SHP77 treated with DMSO at 0.1 percent for 48 hours (cell line): Measurements from ENCODE around the gene PSMF1.

Experiments
- DNase-seq: peaks from one replicate; lab custom pipeline; 2025; lab: John Stamatoyannopoulos, UW

The PSMF1 gene

DNA sequence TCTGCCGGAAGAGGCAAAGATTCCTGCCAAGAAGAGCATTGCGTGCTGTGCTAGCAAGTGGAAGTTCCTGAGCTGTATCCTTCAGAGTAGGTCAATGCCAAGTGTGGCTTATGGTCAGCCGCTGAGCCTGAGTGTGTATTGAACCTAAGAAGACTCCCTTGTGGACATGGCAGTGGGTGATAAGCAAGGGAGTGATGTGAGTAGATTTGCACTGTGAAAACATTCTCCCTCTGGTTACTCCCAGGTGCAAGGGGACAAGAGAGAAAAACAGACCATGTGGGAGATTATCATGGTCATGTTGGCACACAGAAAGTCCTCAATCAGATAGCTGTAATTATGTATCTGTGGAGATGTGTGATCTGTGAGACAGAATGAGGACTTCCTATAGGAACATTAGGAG, 72.4 kb downstream of the PSMF1 start:
- no peak for DNase-seq

DNA sequence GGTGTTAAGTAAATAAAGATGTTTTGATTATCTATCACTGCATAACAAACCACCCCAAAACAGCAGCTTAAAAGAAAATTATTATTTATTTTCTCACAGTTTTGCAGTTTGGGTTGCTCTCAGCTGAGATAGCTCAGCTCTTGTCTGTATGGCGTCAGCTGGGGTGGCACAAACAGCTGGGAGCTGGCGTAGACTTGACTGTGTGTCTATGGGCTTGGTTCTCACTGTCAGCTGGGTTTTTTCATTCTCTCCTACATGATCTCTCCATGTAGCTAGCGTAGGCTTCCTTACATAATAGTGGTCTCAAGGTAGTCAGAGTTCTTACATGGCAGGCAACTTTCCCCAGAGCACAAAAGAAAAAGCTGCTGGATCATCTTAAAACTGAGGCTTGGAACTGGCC, 72.9 kb downstream of the PSMF1 start:
- no peak for DNase-seq

DNA sequence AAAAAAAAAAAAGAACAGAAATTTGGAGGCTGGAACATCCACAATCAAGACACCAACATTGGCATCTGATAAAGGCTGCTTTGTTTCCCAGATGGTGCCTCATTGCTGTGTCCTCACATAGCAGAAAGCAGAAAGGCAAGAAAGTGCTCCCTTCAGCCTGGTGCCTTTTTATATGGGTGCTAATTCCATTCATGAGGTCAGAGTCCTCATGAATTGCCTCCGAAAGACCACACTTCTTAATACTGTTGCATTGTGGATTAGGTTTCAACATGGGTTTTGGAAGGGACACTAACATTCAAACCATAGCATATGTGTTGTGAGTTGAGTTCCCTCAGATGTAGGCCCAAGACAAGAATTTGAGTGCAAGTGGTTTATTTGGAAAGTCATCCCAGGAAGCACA, 76.8 kb downstream of the PSMF1 start:
- no peak for DNase-seq

DNA sequence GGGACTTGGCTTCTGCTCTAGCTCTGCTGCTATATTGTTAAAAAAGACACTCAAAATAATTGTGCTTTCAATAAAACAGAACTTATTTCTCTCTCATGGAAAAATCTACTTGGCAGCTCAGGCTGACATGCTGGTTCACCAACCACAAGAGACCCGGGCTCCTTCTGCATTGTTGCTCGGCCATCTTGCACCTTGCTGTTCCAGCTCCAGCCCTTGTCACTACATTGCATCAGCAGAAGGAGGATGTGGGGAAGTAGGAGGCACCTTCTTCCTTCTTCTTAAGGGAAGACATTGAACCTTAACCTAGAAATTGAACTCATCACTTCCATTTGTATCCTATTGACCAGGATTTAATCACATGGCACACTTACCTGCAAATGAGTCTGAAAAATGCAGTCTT, 78.2 kb downstream of the PSMF1 start:
- DNase-seq = no peak

DNA sequence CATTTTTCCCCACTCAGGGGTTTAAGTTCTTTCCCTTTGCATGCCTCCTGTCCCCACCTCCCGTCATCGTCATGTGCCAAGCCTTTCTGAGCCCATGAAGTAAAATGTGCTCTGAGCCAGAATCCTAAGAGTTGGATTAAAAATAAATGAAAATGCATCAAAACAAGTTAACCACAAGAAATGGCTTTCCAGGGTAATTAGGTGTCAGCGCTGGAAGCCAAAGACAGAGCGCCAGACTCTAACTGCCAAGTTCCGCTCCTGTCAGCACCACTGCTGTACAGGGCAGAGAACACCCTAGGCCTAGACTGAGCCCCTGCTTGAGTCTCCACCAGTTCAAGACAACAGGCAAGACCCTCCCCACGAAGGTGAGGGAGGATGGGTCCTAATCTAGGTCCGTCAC, 79.4 kb downstream of the PSMF1 start:
- DNase-seq = no peak

DNA sequence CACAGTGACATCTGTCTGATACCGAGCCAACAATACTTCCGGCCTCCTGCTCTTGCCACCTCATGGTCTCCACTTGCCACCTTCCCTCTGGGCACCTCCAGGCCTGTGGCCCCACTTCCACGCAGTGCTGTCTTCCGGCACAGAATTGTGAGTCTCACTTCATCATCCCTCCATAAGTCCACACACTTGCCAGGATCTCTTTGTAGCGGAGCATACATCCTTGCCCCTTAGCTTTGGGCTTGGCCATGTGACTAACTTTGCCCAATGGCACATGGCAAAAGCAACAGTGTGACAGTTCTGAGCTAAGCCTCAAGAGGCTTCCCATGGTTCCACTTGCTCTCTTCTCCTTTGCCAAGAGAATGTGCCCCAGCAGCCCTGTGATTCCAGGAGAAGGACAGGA, 80.3 kb downstream of the PSMF1 start:
- no peak for DNase-seq

DNA sequence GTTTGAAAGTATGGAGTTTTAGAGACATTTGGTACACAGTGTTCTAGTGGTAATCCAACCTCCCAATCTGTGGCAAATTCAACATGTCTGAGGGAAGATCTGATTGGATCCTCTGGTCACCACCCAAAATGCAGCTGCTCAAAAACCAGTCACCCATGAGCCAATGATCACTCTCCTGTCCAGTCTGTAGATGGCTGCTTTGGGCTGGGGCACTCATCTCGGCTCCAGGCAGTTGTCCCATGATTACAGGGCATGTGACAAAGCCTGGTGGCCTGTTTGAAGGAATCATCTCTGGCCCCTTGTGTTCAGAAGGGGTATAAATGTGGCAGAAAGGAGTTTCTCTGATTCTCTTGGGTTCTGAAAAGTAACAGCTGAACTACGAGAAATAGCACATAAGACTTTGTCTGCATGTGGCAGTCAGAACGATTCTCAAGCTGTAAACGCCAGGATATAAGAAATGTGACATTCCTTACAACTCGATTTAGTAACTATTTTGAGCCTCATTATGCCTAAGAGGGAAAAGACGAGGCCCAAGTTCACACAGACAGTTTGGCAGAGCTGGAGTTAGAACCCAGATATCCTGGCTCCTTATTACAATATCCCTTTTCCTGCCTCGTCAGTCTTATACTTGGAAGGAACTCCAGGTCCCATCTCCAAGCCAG, 80.9 kb downstream of the PSMF1 start:
- DNase-seq = no peak

DNA sequence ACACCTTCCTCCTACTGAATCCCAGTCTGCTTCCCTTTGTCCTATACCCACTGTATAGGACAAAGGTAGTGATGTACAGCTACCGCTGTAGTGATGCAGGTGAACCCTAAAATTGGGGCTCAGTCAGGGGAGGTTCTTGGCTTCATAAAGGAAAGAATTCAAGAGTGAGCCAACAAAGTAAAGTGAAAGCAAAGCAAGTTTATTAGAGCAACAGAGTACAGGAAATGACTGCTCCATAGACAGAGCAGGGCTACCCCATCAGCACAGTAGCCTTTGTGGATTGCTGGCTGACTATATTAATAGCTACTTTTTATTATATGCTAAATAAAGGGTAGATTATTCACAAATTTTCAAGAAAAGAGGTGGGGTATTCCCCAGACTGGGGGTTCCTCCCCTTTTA, 81.6 kb downstream of the PSMF1 start:
- no peak for DNase-seq

DNA sequence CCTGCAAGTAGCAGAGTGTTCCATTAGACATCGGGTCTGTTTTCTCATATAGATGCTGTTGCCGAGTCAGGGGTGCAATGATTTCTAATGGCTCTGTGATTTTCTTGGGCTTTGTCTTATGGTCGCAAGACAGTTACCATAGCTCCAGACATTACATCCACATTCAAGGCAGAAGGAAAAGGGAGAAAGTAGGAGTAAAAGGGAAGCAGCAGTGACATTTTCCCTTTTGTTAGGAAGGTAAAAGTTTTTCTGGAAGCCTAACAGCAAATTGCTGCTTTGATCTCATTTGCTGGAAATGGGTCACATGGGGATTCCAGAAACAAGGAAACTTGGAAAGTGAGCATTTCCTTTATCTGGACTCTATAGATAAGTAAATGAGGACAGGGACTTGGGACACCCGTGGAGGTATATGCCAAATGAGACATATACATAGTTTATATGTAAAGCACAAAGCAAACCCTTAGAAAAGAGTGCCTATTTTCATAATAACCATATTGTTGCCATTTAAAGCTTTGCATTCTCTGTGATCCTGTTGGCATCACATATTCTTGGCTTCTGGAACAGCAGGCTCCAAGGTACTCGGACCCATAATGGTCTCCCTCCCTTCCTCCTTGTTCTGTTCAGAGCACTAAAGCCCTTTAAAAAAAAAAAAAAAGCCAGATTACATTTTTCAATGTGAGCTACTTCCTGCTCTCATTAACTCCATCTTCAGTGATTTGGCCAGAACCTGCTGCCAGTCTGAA, 84.5 kb downstream of the PSMF1 start, which contains the start of gene C20orf202:
Gene C20orf202 (plus strand): TSS at position 693 of the 743 bp plus-strand sequence. CDS start 132 bp downstream, outside the sequence.
- no peak for DNase-seq

DNA sequence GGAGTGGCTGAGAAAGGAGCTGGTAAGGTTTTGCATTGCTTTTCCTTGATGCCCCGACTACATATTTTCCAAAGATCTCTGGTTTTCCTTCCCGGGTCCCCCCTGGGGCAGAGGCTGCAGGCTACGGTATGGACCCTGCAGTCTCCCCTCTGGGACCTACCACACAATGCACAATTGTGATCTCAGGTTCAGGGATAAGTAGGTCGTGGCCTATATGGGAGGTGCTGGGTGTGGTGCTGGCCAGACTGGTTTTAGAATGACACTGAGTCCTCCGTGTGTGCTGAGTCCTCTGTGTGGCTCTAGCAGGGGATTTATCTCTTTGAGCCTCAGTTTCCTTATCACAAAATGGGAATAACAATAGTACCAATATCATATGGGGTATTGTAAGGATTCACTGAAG, 85.2 kb downstream of the PSMF1 start:
- DNase-seq = no peak

DNA sequence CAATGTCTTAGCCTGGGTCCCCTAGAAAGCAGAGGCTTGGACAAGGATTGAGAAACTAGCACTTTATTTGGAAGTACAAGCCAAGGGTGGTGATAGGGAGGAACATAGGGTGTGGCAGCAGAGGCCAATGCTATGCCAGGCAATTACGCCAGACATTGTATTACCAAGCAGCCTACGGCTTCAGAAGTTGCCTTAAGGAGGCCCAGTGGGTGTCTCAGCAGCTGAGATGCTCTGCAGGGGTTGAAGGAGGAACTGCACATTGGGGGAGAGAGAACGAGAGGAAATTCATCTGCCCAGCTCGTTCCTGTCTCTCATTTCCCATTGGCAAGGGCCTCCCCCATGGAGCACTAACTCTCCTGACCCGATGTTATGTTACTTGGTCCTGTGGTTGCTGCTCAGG, 85.7 kb downstream of the PSMF1 start:
- DNase-seq = no peak

DNA sequence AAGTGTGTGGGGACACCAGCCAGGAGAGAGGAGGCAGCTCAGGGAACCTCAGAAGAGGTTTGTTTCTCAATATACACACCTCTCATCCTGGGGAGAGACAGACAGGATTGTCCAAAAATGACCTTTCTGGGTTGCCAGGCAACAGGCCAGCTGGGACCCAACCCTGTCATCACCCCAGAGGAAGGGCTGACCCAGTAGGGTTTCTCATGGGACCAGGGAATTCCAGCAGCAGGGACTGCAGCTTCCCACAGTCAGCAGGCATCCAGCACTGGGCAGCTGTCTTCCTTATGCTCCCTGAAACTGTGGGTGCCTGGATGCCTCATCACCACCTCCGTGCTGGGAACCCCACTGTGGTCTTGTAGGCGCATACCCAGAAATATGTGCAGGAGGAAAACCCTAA, 86.2 kb downstream of the PSMF1 start:
- no peak for DNase-seq

DNA sequence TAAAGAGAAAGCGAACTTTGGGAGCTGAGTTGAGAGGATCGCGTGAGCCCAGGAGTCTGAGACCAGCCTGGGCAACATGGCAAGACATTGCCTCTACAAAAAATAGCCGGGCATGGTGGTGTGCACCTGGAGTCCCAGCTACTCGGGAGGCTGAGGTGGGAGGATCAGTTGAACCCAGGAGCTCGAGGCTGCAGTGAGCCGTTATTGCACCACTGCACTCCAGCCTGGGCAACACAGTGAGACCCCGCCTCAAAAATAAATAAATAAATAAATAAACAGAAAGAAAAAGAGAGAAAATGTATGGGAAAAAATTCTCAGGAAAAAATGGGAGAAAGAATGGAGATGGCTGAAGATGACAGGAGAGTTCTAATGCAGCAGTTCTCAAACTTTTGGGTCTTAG, 87.4 kb downstream of the PSMF1 start:
- DNase-seq = no peak

DNA sequence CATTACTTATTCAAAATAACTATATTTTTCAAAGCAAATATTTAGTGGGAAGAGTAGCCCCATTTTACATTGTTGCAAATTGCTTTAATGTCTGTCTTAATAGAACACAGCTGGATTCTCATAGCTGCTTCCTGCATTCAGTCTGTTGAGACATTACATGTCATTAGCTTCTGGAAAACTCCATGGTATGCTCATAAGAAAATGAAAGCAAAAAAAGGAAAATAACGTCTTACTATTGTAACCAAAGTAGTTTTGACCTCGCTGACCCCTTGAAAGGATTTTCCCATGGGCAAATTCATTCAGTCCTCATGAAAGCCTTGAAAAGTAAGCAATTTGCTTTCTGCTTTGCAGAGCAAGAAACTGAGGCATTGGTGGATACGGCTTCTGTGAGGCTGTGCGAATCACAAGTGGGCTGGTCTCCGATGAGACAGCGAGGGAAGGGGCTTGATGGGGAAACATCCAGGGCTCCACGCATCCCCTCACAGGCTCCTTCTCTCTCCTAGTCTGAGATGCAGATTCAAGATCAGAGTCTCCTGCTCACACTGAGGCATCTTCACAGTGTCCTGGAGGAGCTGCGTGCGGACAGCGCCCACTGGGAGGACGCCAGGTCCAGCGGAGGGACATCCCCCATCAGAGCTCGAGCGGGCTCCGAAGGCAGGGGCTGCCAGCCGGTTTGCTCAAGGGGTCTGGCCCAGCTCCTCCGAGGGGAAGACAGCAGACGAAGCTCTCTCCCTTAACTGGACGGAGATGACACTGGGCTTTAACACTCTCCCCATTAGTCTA, 88.2 kb downstream of the PSMF1 start:
- no peak for DNase-seq

DNA sequence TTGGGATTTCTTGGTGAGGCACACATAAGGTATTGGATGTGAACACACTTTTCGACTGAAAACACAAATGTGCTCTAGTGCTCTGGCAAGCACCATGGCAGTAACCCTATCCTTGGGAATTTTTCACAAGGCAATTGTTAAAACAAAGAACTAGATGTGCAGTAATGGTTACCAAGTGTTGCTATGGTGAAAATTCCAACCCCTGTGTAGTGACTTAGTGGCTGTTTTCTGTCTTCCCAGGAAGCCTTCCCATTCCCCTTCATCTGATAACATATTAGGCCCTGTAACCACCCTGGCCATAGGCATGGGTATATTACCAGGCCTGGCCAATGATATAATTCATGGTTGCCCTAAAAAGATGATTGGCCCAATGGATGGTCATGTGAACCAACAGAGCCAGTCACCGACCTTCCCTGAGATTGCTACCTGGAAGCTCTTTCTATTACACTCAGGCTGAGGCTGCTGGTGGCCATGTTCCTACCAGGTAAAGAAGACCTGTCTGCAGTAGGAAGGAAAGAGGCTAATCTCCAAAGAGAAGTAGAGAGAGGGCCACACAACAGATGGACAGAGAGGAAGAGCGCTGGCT, 89.0 kb downstream of the PSMF1 start:
- no peak for DNase-seq

DNA sequence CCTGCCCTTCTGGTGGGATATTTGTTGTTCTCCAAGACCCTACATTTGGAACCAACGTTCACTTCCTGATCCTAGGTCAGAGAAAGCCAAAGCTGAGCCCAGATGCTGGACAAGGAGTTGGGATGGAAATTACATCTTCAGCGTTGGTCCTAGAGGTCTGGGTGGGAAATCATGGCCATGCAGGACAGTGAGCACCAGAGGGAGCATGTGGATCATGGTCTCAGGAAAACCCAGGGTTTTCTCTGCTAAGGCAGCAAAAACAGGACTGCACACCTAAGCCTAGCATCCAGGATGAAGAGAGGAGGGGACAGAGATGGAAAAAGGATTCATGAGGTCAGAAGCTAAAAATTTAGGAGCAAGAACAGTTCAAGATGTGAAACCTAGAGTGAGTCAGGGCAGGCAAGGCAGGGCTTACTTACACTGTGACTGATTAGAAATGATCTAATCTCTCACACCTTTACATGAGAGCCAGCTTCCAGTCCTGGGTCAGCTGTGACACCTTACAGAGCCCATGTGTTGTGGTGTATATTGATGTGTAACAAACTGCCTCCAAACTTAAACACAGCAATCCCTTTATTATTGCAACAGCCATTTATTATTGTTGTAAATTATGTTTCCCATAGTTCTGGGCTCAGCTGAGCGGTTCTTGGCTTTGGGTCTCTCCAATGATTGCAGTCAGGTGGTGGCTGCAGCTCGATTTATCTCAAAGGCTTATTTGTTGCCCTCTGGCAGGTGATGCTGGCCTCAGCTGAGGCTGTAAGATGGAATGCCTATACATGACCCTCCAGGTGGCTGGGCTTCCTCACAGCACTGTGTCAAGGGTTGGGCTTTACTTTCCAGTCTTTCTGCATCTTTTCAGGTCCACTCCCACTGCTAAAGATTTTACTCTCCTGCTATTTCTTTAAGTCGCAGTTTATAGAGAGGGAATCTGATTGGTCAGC, 91.3 kb downstream of the PSMF1 start:
- DNase-seq = no peak

DNA sequence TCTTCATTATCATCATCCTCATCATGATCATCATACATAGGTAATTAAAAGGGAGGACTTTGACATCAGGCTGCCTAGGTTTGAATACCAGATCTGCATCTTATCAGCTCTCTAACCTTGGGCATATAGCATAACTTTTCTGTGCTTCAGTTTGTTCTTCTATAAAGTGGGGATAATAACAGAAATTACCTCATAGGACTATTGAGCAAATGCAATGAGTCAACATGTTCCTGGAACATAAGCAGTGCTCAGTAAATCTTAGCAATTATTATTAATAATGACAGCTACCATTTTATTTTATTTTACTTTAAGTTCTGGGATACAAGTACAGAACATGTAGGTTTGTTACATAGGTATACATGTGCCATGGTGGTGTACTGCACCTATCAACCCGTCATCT, 92.1 kb downstream of the PSMF1 start:
- DNase-seq = no peak

DNA sequence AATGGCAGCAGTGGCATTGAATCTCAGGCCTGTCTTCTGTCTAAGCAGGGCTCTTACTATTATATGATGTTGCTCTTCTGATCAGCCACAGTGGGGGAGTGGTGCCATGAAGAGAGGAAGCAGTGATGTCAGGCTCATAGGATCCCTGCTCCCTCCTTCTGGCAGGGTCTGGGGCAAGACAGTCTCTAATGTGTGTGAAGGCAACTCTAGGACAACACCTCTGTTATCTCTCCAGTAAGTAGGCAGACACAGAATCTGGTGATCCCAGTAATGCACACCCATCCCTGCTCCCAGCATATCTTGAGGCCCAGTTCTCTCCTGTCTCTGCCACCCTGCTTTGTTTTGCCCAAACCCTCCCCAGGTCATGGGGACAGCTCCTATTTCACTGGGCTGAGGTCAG, 93.6 kb downstream of the PSMF1 start:
- no peak for DNase-seq

DNA sequence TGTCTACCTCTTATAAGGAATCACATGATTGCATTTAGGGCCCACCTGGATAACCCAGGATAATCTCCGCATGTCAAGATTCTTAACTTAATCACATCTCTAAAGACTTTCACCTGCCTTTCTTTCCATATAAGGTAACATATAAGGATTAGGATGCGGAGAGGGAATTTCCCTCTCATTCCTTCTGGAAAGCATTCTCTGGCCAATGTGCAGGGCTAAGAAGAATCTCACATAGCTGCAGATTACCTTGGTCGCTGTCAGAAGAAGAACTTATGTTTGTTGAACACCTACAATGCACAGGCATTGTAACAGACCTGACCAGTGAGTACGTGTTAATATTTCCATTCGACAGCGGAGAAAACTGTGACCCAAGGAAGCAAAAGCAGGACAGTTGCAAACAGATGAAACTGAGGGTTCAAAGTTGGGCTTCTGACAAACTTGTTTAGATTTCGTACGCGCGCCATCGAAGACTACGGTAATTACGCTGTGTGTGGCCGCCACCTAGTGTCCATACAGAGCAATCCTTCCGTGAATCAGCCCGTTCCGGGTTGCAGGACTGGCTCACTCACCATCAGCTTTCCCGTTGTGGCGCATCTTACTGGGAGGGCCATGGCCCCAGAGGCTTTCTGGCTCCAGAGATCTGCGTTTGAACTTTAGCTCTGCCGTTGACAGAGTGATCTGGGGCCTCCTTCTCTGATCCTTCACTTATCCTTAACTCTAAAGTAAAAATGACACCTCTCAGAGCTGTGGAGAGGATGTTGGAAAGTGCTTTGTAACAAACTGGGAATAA, 94.4 kb downstream of the PSMF1 start:
- peak; percentile 49 for DNase-seq

DNA sequence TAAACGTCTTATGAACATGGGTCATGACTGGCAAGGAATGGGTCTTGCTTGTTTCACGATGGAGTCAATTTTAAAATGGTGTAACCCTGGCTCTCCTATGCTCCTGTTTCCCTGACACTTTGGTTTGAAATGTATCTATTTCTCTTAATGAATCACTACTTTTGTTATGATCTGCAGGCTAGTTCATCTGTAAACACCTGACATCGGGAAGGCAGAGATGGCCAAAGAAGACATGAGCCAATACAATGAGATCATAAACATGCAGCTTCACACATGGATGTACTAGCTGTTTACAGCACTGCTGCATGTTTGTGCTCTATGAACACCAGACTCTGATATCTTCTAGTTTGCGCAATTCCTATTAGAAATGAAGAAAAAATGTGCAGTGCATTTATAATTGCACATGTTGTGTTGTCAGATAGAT, 96.4 kb downstream of the PSMF1 start:
- DNase-seq = no peak
